Fibroblast of lung (primary cell): ENCODE measurements around the gene TOGARAM1. TPM values are rescaled to one million over a fixed set of nuclear protein-coding genes. Genes with fewer than 3 reads are reported as not detected.

Experiments
- DNase-seq, 2 donors: peaks; one replicate each; pipeline versions ENCODE4 v3.0.0 to v3.0.0-alpha.2; 2010; ENCODE audit warnings: low read depth in 2 of 2
- H2AFZ ChIP-seq: 2 replicates; pipeline ENCODE4 v1.5.1; 2012; ENCODE audit warnings: low read length, control low read depth, inconsistent platforms
- H3K27ac ChIP-seq: 2 replicates; pipeline ENCODE4 v1.5.1; 2011; ENCODE audit warnings: low read length, control low read depth; ENCODE audit not compliant: insufficient read depth
- H3K27me3 ChIP-seq: 2 replicates; pipeline ENCODE4 v1.5.1; 2011; ENCODE audit warnings: mild to moderate bottlenecking, low read length; ENCODE audit not compliant: control insufficient read depth, insufficient read depth
- H3K36me3 ChIP-seq: 2 replicates; pipeline ENCODE4 v1.5.1; 2011; ENCODE audit warnings: low read length; ENCODE audit not compliant: control insufficient read depth, insufficient read depth
- H3K4me1 ChIP-seq: 2 replicates; pipeline ENCODE4 v1.5.1; 2011; ENCODE audit warnings: low read length; ENCODE audit not compliant: control insufficient read depth, insufficient read depth; ENCODE audit errors: extremely low read depth
- H3K4me2 ChIP-seq: 2 replicates; pipeline ENCODE4 v1.5.1; 2011; ENCODE audit warnings: low read length, control low read depth; ENCODE audit not compliant: insufficient read depth; ENCODE audit errors: extremely low read depth
- H3K4me3 ChIP-seq, 4 experiments: fragments of 200-600 bp in 1 of 4; sonication (generic) in 1 of 4; replicated peaks in 1 of 4; 2 replicates each; pipeline ENCODE4 v1.5.1; 2011 to 2016; ENCODE audit warnings: low read length in 4 of 4, low read depth in 3 of 4, mild to moderate bottlenecking in 3 of 4, control low read depth in 2 of 4, inconsistent platforms in 1 of 4, mixed read lengths in 1 of 4; ENCODE audit not compliant: insufficient read depth in 1 of 4; ENCODE audit errors: control extremely low read depth in 1 of 4
- H3K79me2 ChIP-seq: 2 replicates; pipeline ENCODE4 v1.5.1; 2012; ENCODE audit warnings: mild to moderate bottlenecking, low read length, inconsistent platforms; ENCODE audit not compliant: control insufficient read depth, insufficient read depth
- H3K9ac ChIP-seq: 2 replicates; pipeline ENCODE4 v1.5.1; 2011; ENCODE audit warnings: mild to moderate bottlenecking, low read length, control low read depth; ENCODE audit not compliant: insufficient read depth
- H3K9me3 ChIP-seq: 2 replicates; pipeline ENCODE4 v1.5.1; 2012; ENCODE audit warnings: low read depth, low read length; ENCODE audit not compliant: control insufficient read depth, insufficient read depth
- H4K20me1 ChIP-seq: 2 replicates; pipeline ENCODE4 v1.5.1; 2011; ENCODE audit warnings: low read length; ENCODE audit not compliant: control insufficient read depth, insufficient read depth; ENCODE audit errors: extremely low read depth
- CTCF ChIP-seq, 2 donors: IDR thresholded peaks in 1 of 2; conservative IDR thresholded peaks in 1 of 2; 1 replicate in 1 of 2; 2 replicates in 1 of 2; pipeline ENCODE4 v1.5.1; 2011 to 2012; ENCODE audit warnings: low read length in 2 of 2, control low read depth in 1 of 2, inconsistent platforms in 1 of 2, low read depth in 1 of 2, mild to moderate bottlenecking in 1 of 2
- EZH2 ChIP-seq: IDR thresholded peaks from 2 replicates; pipeline ENCODE4 v1.5.1; 2012; ENCODE audit warnings: low read length, control low read depth, mild to moderate bottlenecking; ENCODE audit errors: missing control alignments
- polyA plus RNA-seq, 2 donors: library from polyadenylated mRNA; depleted of rRNA in 1 of 2; stranded (reverse) in 1 of 2; unstranded in 1 of 2; fragments of >200 nt; gene quantifications; 2 replicates each; pipeline ENCODE4 v1.2.1, GENCODE V29; 2011 to 2012; ENCODE audit warnings: missing spikeins in 1 of 2
- total RNA-seq: library from RNA; depleted of rRNA; stranded (reverse); fragments of >200 nt; gene quantifications from 2 replicates; pipeline ENCODE4 v1.2.1, GENCODE V29; 2014

TOGARAM1 gene
- total and polyA plus RNA-seq, 2 donors (not counting 1 experiment from before 2014, with no cell fraction given), result 10.7 to 24.9 TPM

GRCh38 chr14:45112896-45113781 is 151.1 kb downstream of the TOGARAM1 start:
- no peak overlapping the region for H2AFZ ChIP-seq
- no peak overlapping the region for H3K27ac ChIP-seq
- no peak overlapping the region for H3K4me3 ChIP-seq
- H3K4me2 ChIP-seq, result no peak overlapping the region
- peaks cover 5% of the 10 kb centered on the region for H3K36me3 ChIP-seq
- TF ChIP-seq CTCF (conservative IDR thresholded peaks at IDR 0.05 in 1 of 2, IDR thresholded peaks at IDR 0.05 in 1 of 2; ENCODE audit: low read depth in 1 of 2, low read length in 2 of 2), result no peak
- no peak for TF ChIP-seq EZH2
- H3K4me1 ChIP-seq, result no peaks in the 10 kb centered on the region
- peak; percentile 23 to 30 for DNase-seq
- no peaks in the 10 kb centered on the region for H3K9me3 ChIP-seq
- no peaks in the 10 kb centered on the region for H4K20me1 ChIP-seq
- no peaks in the 10 kb centered on the region for H3K27me3 ChIP-seq
- no peak overlapping the region for H3K9ac ChIP-seq
- no peaks in the 10 kb centered on the region for H3K79me2 ChIP-seq

GRCh38 chr14:45114327-45114726 is 152.3 kb downstream of the TOGARAM1 start:
- Histone ChIP-seq H3K4me3 (no peak overlapping the region), H3K27me3 (no peaks in the 10 kb centered on the region), H3K36me3 (peaks cover 8% of the 10 kb centered on the region), H3K9me3 (no peaks in the 10 kb centered on the region), H3K4me1 (no peaks in the 10 kb centered on the region), H3K4me2 (no peak overlapping the region), H3K27ac (no peak overlapping the region), H3K79me2 (no peaks in the 10 kb centered on the region), H4K20me1 (no peaks in the 10 kb centered on the region), H3K9ac (no peak overlapping the region), H2AFZ (no peak overlapping the region)
- TF ChIP-seq EZH2 (no peak), CTCF (conservative IDR thresholded peaks at IDR 0.05 in 1 of 2, IDR thresholded peaks at IDR 0.05 in 1 of 2; ENCODE audit: low read depth in 1 of 2, low read length in 2 of 2) (no peak)
- no peak for DNase-seq

GRCh38 chr14:45118594-45118993 is 156.6 kb downstream of the TOGARAM1 start:
- no peaks in the 10 kb centered on the region for H3K9me3 ChIP-seq
- H3K4me1 ChIP-seq, result no peaks in the 10 kb centered on the region
- no peak overlapping the region for H3K27ac ChIP-seq
- no peak overlapping the region for H2AFZ ChIP-seq
- no peak for TF ChIP-seq EZH2
- no peak for TF ChIP-seq CTCF (conservative IDR thresholded peaks at IDR 0.05 in 1 of 2, IDR thresholded peaks at IDR 0.05 in 1 of 2; ENCODE audit: low read depth in 1 of 2, low read length in 2 of 2)
- no peak overlapping the region for H3K4me2 ChIP-seq
- no peak overlapping the region for H3K9ac ChIP-seq
- H3K79me2 ChIP-seq, result no peaks in the 10 kb centered on the region
- no peaks in the 10 kb centered on the region for H3K27me3 ChIP-seq
- DNase-seq, result no peak
- no peak overlapping the region for H3K4me3 ChIP-seq
- peaks cover 6% of the 10 kb centered on the region for H3K36me3 ChIP-seq
- no peaks in the 10 kb centered on the region for H4K20me1 ChIP-seq
